ENCODE data around the gene SMIM35. TPM values are rescaled to one million over a fixed set of nuclear protein-coding genes. Genes with fewer than 3 reads are reported as not detected.
"Not testable (repeated sequence)": the region's sequence is repeated elsewhere in the genome, so short reads cannot be mapped to it uniquely, and the experiment has no call there.

SMIM35 gene
- total RNA-seq, 4 donors from 2014 or later = not detected

- whole genome bisulfite sequencing, 2 donors = 38 to 45% methylated on average over 7 of the region's 7 CpGs
- TF ChIP-seq POLR2A (IDR thresholded peaks at IDR 0.05) (no peak), CTCF (IDR thresholded peaks at IDR 0.05) (no peak)
- DNase-seq (ENCODE audit: low spot score in 2 of 2) = no peak
- intact Hi-C loops (cut with DNase I; ENCODE audit: low total_unique reads) = no loop called here
- no peak overlapping the region for H3K4me3 ChIP-seq (ENCODE audit: low read depth, poor library complexity, severe bottlenecking)
Observed at GRCh38 chr11:118012083-118012669, 74.6 kb downstream of the SMIM35 start.

- peak in 1 of 2 donors; percentile 71 for DNase-seq (ENCODE audit: low spot score in 2 of 2)
- no peak for TF ChIP-seq CTCF (IDR thresholded peaks at IDR 0.05)
- TF ChIP-seq POLR2A (IDR thresholded peaks at IDR 0.05) = no peak
- intact Hi-C loops (cut with DNase I; ENCODE audit: low total_unique reads) = no loop called here
- WGBS, 2 donors = 42 to 48% methylated on average over 21 of the region's 21 CpGs
- H3K4me3 ChIP-seq (ENCODE audit: low read depth, poor library complexity, severe bottlenecking) = no peak overlapping the region
Observed at GRCh38 chr11:118010738-118011461, 75.9 kb downstream of the SMIM35 start.

GRCh38 chr11:118009864-118010737 is 76.7 kb downstream of the SMIM35 start:
- WGBS, 2 donors = 63 to 66% methylated on average over 9 of the region's 9 CpGs
- TF ChIP-seq POLR2A (IDR thresholded peaks at IDR 0.05) (no peak), CTCF (IDR thresholded peaks at IDR 0.05) (no peak)
- DNase-seq (ENCODE audit: low spot score in 2 of 2) = no peak
- H3K4me3 ChIP-seq (ENCODE audit: low read depth, poor library complexity, severe bottlenecking) = no peak overlapping the region
- intact Hi-C loops (cut with DNase I; ENCODE audit: low total_unique reads) = no loop called here

GRCh38 chr11:118008271-118008911 is 78.4 kb downstream of the SMIM35 start:
- intact Hi-C loops (cut with DNase I; ENCODE audit: low total_unique reads) = no loop called here
- no peak for DNase-seq (ENCODE audit: low spot score in 2 of 2)
- WGBS, 2 donors = 77 to 83% methylated on average over 4 of the region's 4 CpGs
- H3K4me3 ChIP-seq (ENCODE audit: low read depth, poor library complexity, severe bottlenecking) = no peak overlapping the region
- no peak for TF ChIP-seq POLR2A (IDR thresholded peaks at IDR 0.05)
- no peak for TF ChIP-seq CTCF (IDR thresholded peaks at IDR 0.05)

- peak in 1 of 2 donors; percentile 82 for DNase-seq (ENCODE audit: low spot score in 2 of 2)
- WGBS, 2 donors = 70 to 80% methylated on average over 11 of the region's 11 CpGs
- H3K4me3 ChIP-seq (ENCODE audit: low read depth, poor library complexity, severe bottlenecking); intact Hi-C loops (cut with DNase I; ENCODE audit: low total_unique reads): not testable (repeated sequence)
Observed at GRCh38 chr11:118007563-118008270, 79.0 kb downstream of the SMIM35 start.
